NCI-H2196 treated with DMSO at 0.1 percent for 48 hours (cell line): ENCODE results near the gene FGFRL1.

Experiments
- DNase-seq: peaks from one replicate; lab custom pipeline; 2025; ENCODE audit not compliant: unreplicated experiment; lab: John Stamatoyannopoulos, UW

Gene FGFRL1

DNA sequence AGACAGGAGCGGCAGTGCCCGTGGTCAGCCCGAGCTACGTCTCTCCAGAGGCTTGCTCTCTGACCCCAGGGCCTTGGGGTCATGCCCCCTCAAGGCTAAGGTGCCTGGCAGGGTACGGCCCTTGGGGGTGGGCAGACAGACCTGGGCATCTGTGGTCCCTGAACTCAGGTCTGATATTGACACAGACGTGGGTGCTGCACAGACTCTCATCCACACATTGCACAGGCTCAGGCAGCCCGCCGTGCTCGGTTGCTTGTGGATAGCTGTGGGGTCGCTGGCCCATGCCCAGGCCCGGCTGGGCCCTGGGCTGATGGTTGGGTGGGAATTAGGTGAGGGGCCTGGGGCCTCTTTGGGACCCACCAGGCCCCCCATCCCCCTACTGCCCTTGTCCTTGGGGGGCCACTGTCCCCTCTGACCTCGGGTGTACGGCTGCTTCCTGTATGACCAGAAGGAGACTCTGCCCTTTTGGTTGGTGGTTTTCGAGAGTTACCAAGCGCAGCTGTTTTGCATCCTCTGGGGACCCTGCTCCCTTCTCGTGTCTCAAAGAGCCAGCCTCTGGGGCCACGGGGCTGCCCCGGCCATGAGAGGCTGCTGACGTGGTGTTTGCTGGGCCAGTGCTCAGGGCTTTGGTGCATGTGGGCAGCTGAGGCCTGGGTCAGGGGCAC lies 10.1 kb downstream of the FGFRL1 start:
- no peak for DNase-seq

- no peak for DNase-seq
Measured at GRCh38 chr4:1022051-1022738, 10.8 kb downstream of the FGFRL1 start.

DNA sequence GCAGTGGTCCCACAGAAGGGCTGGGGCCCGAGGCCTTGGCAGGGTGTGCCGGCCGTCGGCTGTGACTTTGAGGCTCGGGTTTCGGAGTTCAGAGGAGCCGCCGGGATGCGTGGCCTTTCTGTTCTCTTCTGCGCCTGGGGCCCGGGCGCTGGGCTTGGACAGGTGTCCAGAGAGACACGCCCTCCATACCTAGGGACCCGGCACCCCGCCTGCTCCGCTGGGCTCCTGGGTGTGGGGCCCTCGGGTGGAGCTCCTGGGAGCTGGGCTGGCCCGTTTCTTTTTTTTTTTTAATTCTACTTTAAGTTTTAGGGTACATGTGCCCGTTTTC lies 11.3 kb downstream of the FGFRL1 start:
- no peak for DNase-seq

GRCh38 chr4:1023075-1023640 lies 11.7 kb downstream of the FGFRL1 start:
- DNase-seq = no peak

DNA sequence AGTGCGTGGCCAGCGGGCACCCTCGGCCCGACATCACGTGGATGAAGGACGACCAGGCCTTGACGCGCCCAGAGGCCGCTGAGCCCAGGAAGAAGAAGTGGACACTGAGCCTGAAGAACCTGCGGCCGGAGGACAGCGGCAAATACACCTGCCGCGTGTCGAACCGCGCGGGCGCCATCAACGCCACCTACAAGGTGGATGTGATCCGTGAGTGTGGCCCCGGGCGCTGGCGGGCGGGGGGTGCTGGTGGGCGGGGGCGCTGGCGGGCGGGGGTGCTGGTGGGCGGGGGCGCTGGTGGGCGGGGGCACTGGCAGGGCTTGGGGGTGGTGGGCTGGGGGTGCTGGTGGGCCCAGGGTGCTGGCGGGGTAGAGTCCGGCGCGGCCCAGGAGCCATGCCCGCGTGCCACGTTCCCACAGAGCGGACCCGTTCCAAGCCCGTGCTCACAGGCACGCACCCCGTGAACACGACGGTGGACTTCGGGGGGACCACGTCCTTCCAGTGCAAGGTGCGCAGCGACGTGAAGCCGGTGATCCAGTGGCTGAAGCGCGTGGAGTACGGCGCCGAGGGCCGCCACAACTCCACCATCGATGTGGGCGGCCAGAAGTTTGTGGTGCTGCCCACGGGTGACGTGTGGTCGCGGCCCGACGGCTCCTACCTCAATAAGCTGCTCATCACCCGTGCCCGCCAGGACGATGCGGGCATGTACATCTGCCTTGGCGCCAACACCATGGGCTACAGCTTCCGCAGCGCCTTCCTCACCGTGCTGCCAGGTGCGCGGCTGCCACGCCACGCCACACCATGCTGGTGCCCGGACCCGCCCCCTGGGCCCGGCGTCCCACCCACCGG lies 12.7 kb downstream of the FGFRL1 start:
- no peak for DNase-seq

DNA sequence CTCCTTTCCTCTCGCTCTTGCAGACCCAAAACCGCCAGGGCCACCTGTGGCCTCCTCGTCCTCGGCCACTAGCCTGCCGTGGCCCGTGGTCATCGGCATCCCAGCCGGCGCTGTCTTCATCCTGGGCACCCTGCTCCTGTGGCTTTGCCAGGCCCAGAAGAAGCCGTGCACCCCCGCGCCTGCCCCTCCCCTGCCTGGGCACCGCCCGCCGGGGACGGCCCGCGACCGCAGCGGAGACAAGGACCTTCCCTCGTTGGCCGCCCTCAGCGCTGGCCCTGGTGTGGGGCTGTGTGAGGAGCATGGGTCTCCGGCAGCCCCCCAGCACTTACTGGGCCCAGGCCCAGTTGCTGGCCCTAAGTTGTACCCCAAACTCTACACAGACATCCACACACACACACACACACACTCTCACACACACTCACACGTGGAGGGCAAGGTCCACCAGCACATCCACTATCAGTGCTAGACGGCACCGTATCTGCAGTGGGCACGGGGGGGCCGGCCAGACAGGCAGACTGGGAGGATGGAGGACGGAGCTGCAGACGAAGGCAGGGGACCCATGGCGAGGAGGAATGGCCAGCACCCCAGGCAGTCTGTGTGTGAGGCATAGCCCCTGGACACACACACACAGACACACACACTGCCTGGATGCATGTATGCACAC lies 13.6 kb downstream of the FGFRL1 start:
- DNase-seq = no peak

- DNase-seq = no peak
Measured at GRCh38 chr4:1026115-1026514, 14.7 kb downstream of the FGFRL1 start.

DNA sequence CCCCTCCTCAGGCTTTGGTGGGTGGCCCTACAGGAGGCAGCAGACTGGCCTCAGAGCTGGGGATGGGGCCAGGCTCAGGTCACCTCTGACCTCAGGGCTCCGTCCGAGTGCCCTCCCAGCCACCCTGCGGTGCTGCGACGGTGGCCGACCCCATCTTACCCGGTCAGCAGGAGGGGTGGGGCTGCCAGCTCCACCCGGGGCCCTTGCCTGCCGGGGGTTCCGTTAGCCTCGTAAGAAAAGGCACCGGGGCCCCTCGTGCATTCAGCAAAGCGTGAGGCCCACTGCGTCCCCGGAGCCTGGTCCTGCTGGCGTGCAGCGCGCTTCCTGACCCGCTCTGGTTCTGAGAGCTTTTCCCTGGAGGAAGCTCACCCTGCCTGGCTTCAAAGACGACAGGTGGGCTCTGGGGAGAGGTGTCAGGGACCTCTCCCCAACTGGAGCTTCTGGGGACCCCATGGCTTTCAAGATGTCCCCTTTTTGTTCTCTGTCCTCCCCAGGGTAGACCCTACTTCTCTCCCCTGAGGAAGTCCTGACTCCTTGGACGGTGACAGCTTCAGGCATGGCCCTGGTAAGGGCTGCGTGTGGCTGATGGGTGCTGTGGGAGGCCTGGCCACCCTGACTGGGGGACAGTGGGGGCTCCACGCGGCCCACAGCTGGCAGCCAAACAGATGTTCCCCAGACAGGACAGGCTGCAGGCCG lies 15.9 kb downstream of the FGFRL1 start:
- DNase-seq = no peak

- DNase-seq = no peak
Measured at GRCh38 chr4:1027915-1028238, 16.5 kb downstream of the FGFRL1 start.

DNA sequence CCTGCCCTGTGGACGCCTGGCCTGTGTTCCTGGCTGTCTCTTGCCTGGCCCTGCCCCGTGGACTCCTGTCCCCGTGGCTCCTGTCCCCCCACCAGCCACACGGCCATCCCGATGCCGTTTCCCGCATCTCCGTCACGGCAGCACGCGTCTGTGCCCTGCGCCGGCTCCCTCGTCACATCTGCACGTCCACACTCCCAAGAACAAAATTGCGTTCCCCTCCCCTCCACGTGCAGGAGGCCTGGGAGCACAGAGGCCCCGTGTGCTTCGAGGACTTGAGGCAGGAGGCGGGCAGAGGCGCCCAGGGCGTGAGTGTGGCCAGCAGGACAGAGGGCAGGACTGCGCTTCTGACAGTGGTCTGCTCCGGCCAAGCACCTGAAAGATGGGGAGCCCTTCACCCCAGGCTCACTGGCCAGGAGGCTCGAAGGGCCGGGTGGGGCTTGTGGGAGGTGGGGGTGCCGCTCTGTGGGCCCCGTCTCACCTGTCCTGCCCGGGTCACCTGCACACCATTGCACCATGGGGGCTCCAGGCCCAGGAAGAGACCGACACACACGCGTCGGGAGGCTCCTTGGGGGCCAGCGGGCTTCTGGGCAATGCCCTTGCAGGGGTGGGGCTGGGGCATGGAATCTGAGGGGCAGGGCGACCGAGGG lies 17.3 kb downstream of the FGFRL1 start:
- DNase-seq = no peak

DNA sequence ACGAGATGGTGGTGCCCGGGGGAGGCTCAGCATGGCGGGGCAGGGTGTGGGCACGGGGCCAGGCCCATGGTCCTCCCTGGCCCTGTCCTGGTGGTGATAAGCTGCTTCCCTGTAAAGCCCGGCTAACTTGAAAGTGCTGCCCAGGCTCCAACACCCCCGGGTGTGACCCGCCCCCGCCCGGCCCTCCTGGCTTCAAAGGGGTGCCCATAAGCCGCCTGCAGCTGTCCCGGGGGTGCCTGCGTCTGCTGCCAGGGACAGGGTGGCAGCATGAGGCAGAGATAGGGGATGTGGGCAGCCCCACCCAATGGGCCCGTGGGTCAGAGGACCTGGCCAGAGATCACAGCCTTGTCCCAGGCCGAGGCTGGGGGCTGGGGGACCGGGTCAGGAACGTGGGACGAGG lies 18.1 kb downstream of the FGFRL1 start:
- DNase-seq = no peak

- no peak for DNase-seq
Measured at GRCh38 chr4:1030031-1030430, 18.6 kb downstream of the FGFRL1 start.

DNA sequence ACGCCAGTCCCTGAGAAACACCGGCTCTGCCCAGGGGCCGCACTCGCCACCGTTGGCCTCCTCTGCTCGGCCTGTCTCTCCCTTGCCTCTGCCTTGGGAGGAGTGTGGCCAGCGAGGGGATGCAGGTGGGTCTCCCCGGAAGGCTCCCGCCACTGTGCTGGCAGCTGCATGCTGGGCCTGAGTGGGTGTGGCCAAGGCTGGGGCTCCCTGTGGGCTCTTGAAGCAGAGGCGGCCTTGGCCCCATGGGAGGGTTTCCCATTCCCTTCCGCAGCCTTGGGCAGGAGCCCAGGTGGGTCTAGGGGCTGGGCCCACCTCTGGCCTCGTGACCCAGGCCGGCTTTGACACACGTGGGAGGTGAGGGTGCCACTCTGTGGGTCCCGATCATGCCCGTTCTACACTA lies 19.1 kb downstream of the FGFRL1 start:
- DNase-seq = no peak

GRCh38 chr4:1031346-1031745 lies 19.9 kb downstream of the FGFRL1 start:
- no peak for DNase-seq

GRCh38 chr4:1031956-1032795 lies 20.8 kb downstream of the FGFRL1 start:
- DNase-seq = peak; percentile 35

DNA sequence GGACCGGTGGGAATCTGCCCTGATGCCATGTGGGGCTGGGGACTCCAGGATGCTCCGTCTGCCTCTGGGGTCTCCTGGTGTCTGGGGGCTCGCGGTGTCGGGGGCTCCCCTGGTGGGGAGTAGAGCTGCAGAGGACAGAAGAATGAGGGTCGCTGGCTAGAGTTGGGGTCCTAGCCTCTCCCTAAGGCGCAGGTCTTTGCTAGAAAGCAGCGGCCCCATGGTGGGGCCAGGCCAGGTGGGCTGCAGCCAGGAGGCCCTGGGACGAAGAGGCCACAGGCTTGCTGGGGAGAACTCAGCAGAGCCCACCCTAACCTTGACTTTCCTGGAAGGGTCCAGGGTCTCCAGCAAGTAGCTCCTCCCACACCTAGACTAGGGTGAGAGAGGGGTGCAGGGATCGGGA lies 21.4 kb downstream of the FGFRL1 start:
- DNase-seq = no peak

- no peak for DNase-seq
Measured at GRCh38 chr4:1033840-1034551, 22.6 kb downstream of the FGFRL1 start.

DNA sequence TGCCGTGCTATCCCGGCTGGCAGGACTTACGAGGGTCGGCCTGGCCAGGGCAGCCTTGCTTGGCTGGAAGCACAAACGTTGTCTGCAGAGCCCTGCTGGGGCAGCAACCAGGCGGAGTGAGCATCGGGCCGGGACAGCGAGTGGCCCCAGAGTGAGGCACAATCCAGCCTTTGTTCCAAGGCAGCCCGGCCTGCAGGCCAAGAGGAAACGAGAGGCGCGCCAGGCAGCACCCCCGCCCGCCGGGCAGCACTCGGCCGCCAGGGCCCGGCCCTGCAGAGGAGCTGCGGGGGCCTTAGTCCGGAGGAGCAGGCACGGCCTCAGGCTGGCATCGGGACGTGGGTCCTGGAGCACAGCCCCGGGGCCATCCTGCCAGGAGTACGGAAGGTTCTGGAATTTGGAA lies 24.1 kb downstream of the FGFRL1 start:
- DNase-seq = no peak

DNA sequence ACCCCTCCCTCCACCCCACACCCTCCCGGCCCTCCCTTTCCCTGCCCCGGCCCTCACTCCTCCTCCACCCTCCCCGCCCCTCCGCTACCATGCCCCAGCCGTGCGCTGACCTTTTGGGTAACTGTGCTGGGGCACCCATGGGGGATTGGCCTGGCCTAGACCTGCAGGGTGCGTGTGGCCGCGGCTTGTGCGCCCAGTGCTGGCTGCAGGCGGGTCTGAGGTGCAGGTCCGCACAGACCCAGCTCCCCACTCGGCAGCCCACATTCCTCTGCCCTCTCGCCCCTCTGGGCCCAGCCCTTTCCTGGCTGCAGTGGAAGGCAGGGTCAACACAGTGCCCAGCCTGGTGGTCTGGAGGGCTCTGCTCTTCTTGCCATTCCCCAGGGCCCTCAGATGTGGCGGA lies 24.7 kb downstream of the FGFRL1 start:
- no peak for DNase-seq
